Stomach (tissue), 9 donors: ENCODE measurements around the gene KCNK15. TPM values are rescaled to one million over a fixed set of nuclear protein-coding genes. Genes with fewer than 3 reads are reported as not detected.

Source experiments
- DNase-seq, 2 donors: peaks; one replicate each; pipeline versions ENCODE4 v3.0.0 to v3.0.0-alpha.2; 2013 to 2019
- H3K27ac ChIP-seq, 5 donors: fragments of 200-600 bp in 4 of 5; sonication (generic) in 4 of 5; one replicate each; pipeline ENCODE4 v1.5.1; 2013 to 2019; ENCODE audit warnings: mild to moderate bottlenecking in 1 of 5, moderate library complexity in 1 of 5
- H3K27me3 ChIP-seq, 3 donors: fragments of 200-600 bp; sonication (generic); one replicate each; pipeline ENCODE4 v1.5.1; 2017 to 2019; ENCODE audit warnings: mixed run types in 1 of 3
- H3K36me3 ChIP-seq, 4 donors: fragments of 200-600 bp; sonication (generic); 1 replicate in 3 of 4; 2 replicates in 1 of 4; pipeline ENCODE4 v1.5.1; 2016 to 2019
- H3K4me1 ChIP-seq, 4 donors: fragments of 200-600 bp; sonication (generic); one replicate each; pipeline ENCODE4 v1.5.1; 2016 to 2019
- H3K4me3 ChIP-seq, 4 donors: fragments of 200-600 bp; sonication (generic) in 3 of 4; one replicate each; pipeline ENCODE4 v1.5.1; 2016 to 2019; ENCODE audit warnings: mild to moderate bottlenecking in 1 of 4
- H3K9me3 ChIP-seq, 4 donors: fragments of 200-600 bp; sonication (generic); one replicate each; pipeline ENCODE4 v1.5.1; 2016 to 2019
- CTCF ChIP-seq, 7 experiments: fragments of 450-650 bp in 4 of 7; fragments of 200-600 bp in 3 of 7; sonication (generic) in 3 of 7; IDR thresholded peaks; one replicate each; pipeline ENCODE4 v1.5.1; 2016 to 2019; ENCODE audit warnings: antibody characterized with exemption in 7 of 7, control low read depth in 2 of 7, mild to moderate bottlenecking in 1 of 7
- EP300 ChIP-seq: sonication (generic); formaldehyde crosslinking; IDR thresholded peaks from one replicate; pipeline ENCODE4 v1.6.1; 2017; ENCODE audit warnings: antibody characterized with exemption
- POLR2A ChIP-seq, 4 donors: fragments of 450-650 bp; IDR thresholded peaks; one replicate each; pipeline ENCODE4 v1.6.1; 2016; ENCODE audit warnings: antibody characterized with exemption in 4 of 4, control low read depth in 2 of 4, mild to moderate bottlenecking in 1 of 4, moderate library complexity in 1 of 4
- POLR2AphosphoS5 ChIP-seq, 3 donors: sonication (generic); formaldehyde crosslinking; IDR thresholded peaks; one replicate each; pipeline ENCODE4 v1.6.1; 2016; ENCODE audit warnings: antibody characterized with exemption in 3 of 3
- WGBS, 5 donors: extraction: QIAGEN DNeasy Blood & Tissue Kit in 3 of 5; methylation state at CpG; one replicate each; pipeline versions ENCODE4 v1.1.5 to v1.1.7; 2013 to 2018; 5-methylcytosine and 5-hydroxymethylcytosine counted together
- intact Hi-C: fragments of 100-400 bp; cut with DNase I; formaldehyde crosslinking; loops from one replicate; pipeline ENCODE4 v1.15.1; 2023; ENCODE audit warnings: low total_unique reads
- polyA plus RNA-seq, 3 donors: library from polyadenylated mRNA; stranded (reverse); fragments of 200-250 nt; gene quantifications; one replicate each; pipeline ENCODE4 v1.2.3, GENCODE V29; 2013
- total RNA-seq, 5 donors: library from RNA; depleted of rRNA; stranded (reverse); fragments of >200 nt; gene quantifications; one replicate each; pipeline versions ENCODE4 v1.1.0 to v1.2.3, GENCODE V29; 2014 to 2016
- donor health status: healthy with polysubstance abuse.
- donor health status: Bipolar disorder and iron deficiency.
- donor health status: healthy.

KCNK15 gene
- total and polyA plus RNA-seq, 8 donors = 0.46 to 7.7 (median 2.0) TPM; not detected in 2

GRCh38 chr20:44709380-44709779 is 36.3 kb upstream of the KCNK15 start:
- H3K36me3 ChIP-seq = no peaks in the 10 kb centered on the region
- no peak overlapping the region for H3K4me3 ChIP-seq
- H3K27me3 ChIP-seq = no peaks in the 10 kb centered on the region
- intact Hi-C loops = no loop called here
- H3K4me1 ChIP-seq = peaks cover 6 to 28% (median 9%) of the 10 kb centered on the region in 4 donors
- DNase-seq = peak in 1 of 2 donors; percentile 43
- H3K9me3 ChIP-seq = no peaks in the 10 kb centered on the region
- TF ChIP-seq POLR2A (IDR thresholded peaks at IDR 0.05) (no peak), CTCF (IDR thresholded peaks at IDR 0.05) (no peak), EP300 (no peak), POLR2AphosphoS5 (IDR thresholded peaks at IDR 0.05) (no peak)
- 44 to 65% (median 57%) methylated on average over 11 of the region's 11 CpGs for WGBS, 5 donors
- no peak overlapping the region for H3K27ac ChIP-seq

GRCh38 chr20:44709797-44710196 is 35.9 kb upstream of the KCNK15 start:
- Histone ChIP-seq H3K27me3 (no peaks in the 10 kb centered on the region), H3K36me3 (no peaks in the 10 kb centered on the region), H3K27ac (no peak overlapping the region), H3K4me3 (no peak overlapping the region), H3K4me1 (peaks cover 10 to 31% (median 13%) of the 10 kb centered on the region in 4 donors), H3K9me3 (no peaks in the 10 kb centered on the region)
- intact Hi-C loops = no loop called here
- TF ChIP-seq POLR2AphosphoS5 (IDR thresholded peaks at IDR 0.05) (no peak), POLR2A (IDR thresholded peaks at IDR 0.05) (no peak), EP300 (no peak), CTCF (IDR thresholded peaks at IDR 0.05) (no peak)
- no peak for DNase-seq
- WGBS, 5 donors = 71 to 88% (median 77%) methylated on average over 9 of the region's 9 CpGs

- TF ChIP-seq POLR2A (IDR thresholded peaks at IDR 0.05) = no peak
- TF ChIP-seq POLR2AphosphoS5 (IDR thresholded peaks at IDR 0.05) = no peak
- no peak for TF ChIP-seq CTCF (IDR thresholded peaks at IDR 0.05)
- TF ChIP-seq EP300 = no peak
- no peak overlapping the region for H3K4me3 ChIP-seq
- WGBS, 5 donors = 77 to 94% (median 91%) methylated on average over 3 to 8 of the region's 8 CpGs
- DNase-seq = no peak
- peaks cover 21 to 41% (median 27%) of the 10 kb centered on the region in 4 donors for H3K4me1 ChIP-seq
- no peaks in the 10 kb centered on the region for H3K27me3 ChIP-seq
- H3K9me3 ChIP-seq = no peaks in the 10 kb centered on the region
- no peak overlapping the region for H3K27ac ChIP-seq
- intact Hi-C loops = no loop called here
- no peaks in the 10 kb centered on the region for H3K36me3 ChIP-seq
Measured at GRCh38 chr20:44711237-44711636, 34.4 kb upstream of the KCNK15 start.

GRCh38 chr20:44714102-44714700 is 31.5 kb upstream of the KCNK15 start:
- H3K27me3 ChIP-seq = no peaks in the 10 kb centered on the region
- H3K9me3 ChIP-seq = no peaks in the 10 kb centered on the region
- TF ChIP-seq POLR2AphosphoS5 (IDR thresholded peaks at IDR 0.05) = peak; percentile 48 to 73 (median 58)
- TF ChIP-seq CTCF (IDR thresholded peaks at IDR 0.05) = no peak
- peak; percentile 95 for TF ChIP-seq EP300
- no peak for TF ChIP-seq POLR2A (IDR thresholded peaks at IDR 0.05)
- no peaks in the 10 kb centered on the region for H3K36me3 ChIP-seq
- H3K4me1 ChIP-seq = peaks cover 21 to 40% (median 31%) of the 10 kb centered on the region in 4 donors
- H3K27ac ChIP-seq = peak overlapping the region; percentile 40 to 77 (median 71)
- WGBS, 5 donors = 27 to 51% (median 41%) methylated on average over 9 to 13 of the region's 13 CpGs
- no peak overlapping the region for H3K4me3 ChIP-seq
- intact Hi-C loops = no loop called here
- peak in 1 of 2 donors; percentile 44 for DNase-seq
